Muscle layer of colon (tissue), 2 donors: ENCODE data around the gene RAPH1.

Experiments used
- H3K27ac ChIP-seq: one replicate; pipeline ENCODE4 v1.7.0; 2013; ENCODE audit warnings: low read depth, mild to moderate bottlenecking, low read length, moderate library complexity
- H3K27me3 ChIP-seq, 2 donors: one replicate each; pipeline ENCODE4 v1.7.0; 2013; ENCODE audit warnings: low read length in 2 of 2, mild to moderate bottlenecking in 2 of 2; ENCODE audit not compliant: insufficient read depth in 2 of 2, control insufficient read depth in 1 of 2
- H3K36me3 ChIP-seq: one replicate; pipeline ENCODE4 v1.7.0; 2013; ENCODE audit warnings: mild to moderate bottlenecking, low read length; ENCODE audit not compliant: insufficient read depth
- H3K4me1 ChIP-seq: one replicate; pipeline ENCODE4 v1.7.0; 2013; ENCODE audit warnings: mild to moderate bottlenecking, low read length; ENCODE audit not compliant: insufficient read depth
- H3K4me3 ChIP-seq, 2 donors: one replicate each; pipeline ENCODE4 v1.7.0; 2013; ENCODE audit warnings: low read length in 2 of 2, low read depth in 1 of 2, mild to moderate bottlenecking in 1 of 2, moderate library complexity in 1 of 2
- H3K9ac ChIP-seq: one replicate; pipeline ENCODE4 v1.7.0; 2013; ENCODE audit warnings: low read length
- H3K9me3 ChIP-seq: one replicate; pipeline ENCODE4 v1.7.0; 2013; ENCODE audit warnings: mild to moderate bottlenecking, low read length
- donor health status: abdominal sarcoma.
- donor health status: Adenocarcinoma of cecum.

Gene RAPH1

GRCh38 chr2:203352604-203353255, 182.4 kb downstream of the RAPH1 start:
- Histone ChIP-seq H3K36me3 (no peaks in the 10 kb centered on the region), H3K27ac (no peak overlapping the region), H3K27me3 (no peaks in the 10 kb centered on the region), H3K4me3 (no peak overlapping the region), H3K9ac (no peak overlapping the region), H3K9me3 (no peaks in the 10 kb centered on the region), H3K4me1 (no peaks in the 10 kb centered on the region)

- no peaks in the 10 kb centered on the region for H3K36me3 ChIP-seq
- no peak overlapping the region for H3K9ac ChIP-seq
- H3K27me3 ChIP-seq = no peaks in the 10 kb centered on the region
- H3K4me1 ChIP-seq = no peaks in the 10 kb centered on the region
- no peaks in the 10 kb centered on the region for H3K9me3 ChIP-seq
- no peak overlapping the region for H3K27ac ChIP-seq
- H3K4me3 ChIP-seq = no peak overlapping the region
Observed at GRCh38 chr2:203347375-203347774, 187.7 kb downstream of the RAPH1 start.

GRCh38 chr2:203346612-203347011, 188.5 kb downstream of the RAPH1 start:
- H3K4me1 ChIP-seq = no peaks in the 10 kb centered on the region
- H3K4me3 ChIP-seq = no peak overlapping the region
- no peak overlapping the region for H3K9ac ChIP-seq
- no peaks in the 10 kb centered on the region for H3K36me3 ChIP-seq
- no peaks in the 10 kb centered on the region for H3K27me3 ChIP-seq
- H3K27ac ChIP-seq = no peak overlapping the region
- no peaks in the 10 kb centered on the region for H3K9me3 ChIP-seq

GRCh38 chr2:203344667-203345066, 190.4 kb downstream of the RAPH1 start:
- no peaks in the 10 kb centered on the region for H3K27me3 ChIP-seq
- no peak overlapping the region for H3K4me3 ChIP-seq
- no peaks in the 10 kb centered on the region for H3K9me3 ChIP-seq
- peaks cover 8% of the 10 kb centered on the region for H3K4me1 ChIP-seq
- H3K27ac ChIP-seq = no peak overlapping the region
- no peaks in the 10 kb centered on the region for H3K36me3 ChIP-seq
- no peak overlapping the region for H3K9ac ChIP-seq
